Adipocyte (in vitro differentiated cells): ENCODE results near the gene CDK10.
"Not testable (repeated sequence)": the region's sequence is repeated elsewhere in the genome, so short reads cannot be mapped to it uniquely, and the experiment has no call there.

Experiments used
- DNase-seq: peaks from one replicate; pipeline ENCODE4 v3.0.0-alpha.2; 2015; ENCODE audit warnings: low read depth
- H3K27me3 ChIP-seq: replicated peaks from 2 replicates; pipeline ENCODE4 v1.7.0; 2013; ENCODE audit warnings: mild to moderate bottlenecking, low read length, moderate library complexity; ENCODE audit not compliant: control insufficient read depth, insufficient read depth
- H3K36me3 ChIP-seq: 2 replicates; pipeline ENCODE4 v1.7.0; 2013; ENCODE audit warnings: low read length, mild to moderate bottlenecking, moderate library complexity; ENCODE audit not compliant: control insufficient read depth, insufficient read depth, severe bottlenecking
- H3K4me1 ChIP-seq: 2 replicates; pipeline ENCODE4 v1.7.0; 2013; ENCODE audit warnings: mild to moderate bottlenecking, low read length, moderate library complexity; ENCODE audit not compliant: control insufficient read depth, insufficient read depth
- H3K4me3 ChIP-seq: 2 replicates; pipeline ENCODE4 v1.7.0; 2013; ENCODE audit warnings: mild to moderate bottlenecking, low read length, moderate library complexity
- H3K9ac ChIP-seq: 2 replicates; pipeline ENCODE4 v1.7.0; 2013; ENCODE audit warnings: mild to moderate bottlenecking, low read length, moderate library complexity
- H3K9me3 ChIP-seq: 2 replicates; pipeline ENCODE4 v1.7.0; 2013; ENCODE audit warnings: mild to moderate bottlenecking, low read length, moderate library complexity; ENCODE audit not compliant: control insufficient read depth

CDK10 gene

GRCh38 chr16:89668790-89669158 is 17.7 kb upstream of the CDK10 start:
- no peaks in the 10 kb centered on the region for H3K9me3 ChIP-seq
- H3K27me3 ChIP-seq = no peaks in the 10 kb centered on the region
- DNase-seq = no peak
- H3K36me3 ChIP-seq = no peaks in the 10 kb centered on the region
- no peak overlapping the region for H3K9ac ChIP-seq
- H3K4me3 ChIP-seq = no peak overlapping the region
- H3K4me1 ChIP-seq = peaks cover 11% of the 10 kb centered on the region

- Histone ChIP-seq H3K4me1 (peaks cover 11% of the 10 kb centered on the region), H3K9me3 (no peaks in the 10 kb centered on the region), H3K36me3 (no peaks in the 10 kb centered on the region), H3K9ac (no peak overlapping the region), H3K27me3 (no peaks in the 10 kb centered on the region), H3K4me3 (no peak overlapping the region)
- DNase-seq = no peak
Observed at GRCh38 chr16:89669755-89670154, 16.7 kb upstream of the CDK10 start.

GRCh38 chr16:89670496-89671431 is 15.7 kb upstream of the CDK10 start:
- peak; percentile 43 for DNase-seq
- H3K9me3 ChIP-seq = no peaks in the 10 kb centered on the region
- no peak overlapping the region for H3K4me3 ChIP-seq
- H3K4me1 ChIP-seq = peaks cover 11% of the 10 kb centered on the region
- no peaks in the 10 kb centered on the region for H3K36me3 ChIP-seq
- H3K9ac ChIP-seq = peak overlapping the region; percentile 42
- no peaks in the 10 kb centered on the region for H3K27me3 ChIP-seq

DNA sequence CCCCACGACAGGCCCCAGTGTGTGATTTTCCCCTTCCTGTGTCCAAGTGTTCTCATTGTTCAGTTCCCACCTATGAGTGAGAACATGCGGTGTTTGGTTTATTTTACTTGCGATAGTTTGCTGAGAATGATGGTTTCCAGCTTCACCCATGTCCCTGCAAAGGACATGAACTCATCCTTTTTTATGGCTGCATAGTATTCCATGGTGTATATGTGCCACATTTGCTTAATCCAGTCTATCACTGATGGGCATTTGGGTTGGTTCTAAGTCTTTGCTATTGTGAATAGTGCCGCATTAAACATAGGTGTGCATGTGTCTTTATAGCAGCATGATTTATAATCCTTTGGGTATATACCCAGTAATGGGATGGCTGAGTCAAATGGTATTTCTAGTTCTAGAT is 14.9 kb upstream of the CDK10 start:
- not testable (repeated sequence) for H3K27me3 ChIP-seq, H3K36me3 ChIP-seq, DNase-seq, H3K9ac ChIP-seq, H3K4me3 ChIP-seq, H3K9me3 ChIP-seq
- peaks cover 11% of the 10 kb centered on the region for H3K4me1 ChIP-seq

DNA sequence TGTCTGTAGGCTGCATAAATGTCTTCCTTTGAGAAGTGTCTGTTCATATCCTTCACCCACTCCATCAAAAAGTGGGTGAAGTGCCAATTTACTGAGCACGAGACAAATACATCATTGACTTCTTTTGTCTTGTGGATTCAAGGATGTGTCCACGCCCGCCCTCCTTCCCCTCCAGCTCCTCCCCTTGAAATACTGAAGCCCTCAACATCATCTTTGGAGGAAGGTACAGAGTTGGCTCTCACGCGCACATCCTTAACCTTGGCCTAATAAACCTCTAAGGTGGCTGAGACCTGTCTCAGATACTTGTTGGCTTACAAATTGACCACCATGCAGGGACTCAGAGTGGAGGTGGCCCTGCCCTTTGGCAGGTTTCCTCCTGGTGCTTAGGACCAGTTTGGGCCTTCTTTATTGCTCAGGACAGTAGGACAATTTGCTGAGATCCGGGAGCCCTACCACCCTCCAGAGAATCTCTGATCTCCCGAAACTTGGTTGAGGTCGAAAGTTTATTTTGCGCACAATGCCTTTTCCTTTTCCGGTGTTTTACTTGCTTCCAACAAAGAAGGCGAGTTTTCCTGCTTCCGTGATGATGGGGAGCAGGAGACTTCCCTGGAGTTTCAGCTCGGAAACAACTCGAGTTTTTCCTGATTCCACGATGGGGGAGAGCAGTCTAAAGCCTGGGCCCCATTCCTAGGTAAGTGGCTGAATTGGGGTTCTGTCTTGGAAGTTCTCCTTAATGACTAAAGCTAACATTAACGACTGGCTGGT is 14.1 kb upstream of the CDK10 start:
- H3K27me3 ChIP-seq = no peaks in the 10 kb centered on the region
- no peak overlapping the region for H3K9ac ChIP-seq
- H3K4me3 ChIP-seq = no peak overlapping the region
- no peak for DNase-seq
- H3K9me3 ChIP-seq = no peaks in the 10 kb centered on the region
- H3K36me3 ChIP-seq = no peaks in the 10 kb centered on the region
- H3K4me1 ChIP-seq = peaks cover 11% of the 10 kb centered on the region

DNA sequence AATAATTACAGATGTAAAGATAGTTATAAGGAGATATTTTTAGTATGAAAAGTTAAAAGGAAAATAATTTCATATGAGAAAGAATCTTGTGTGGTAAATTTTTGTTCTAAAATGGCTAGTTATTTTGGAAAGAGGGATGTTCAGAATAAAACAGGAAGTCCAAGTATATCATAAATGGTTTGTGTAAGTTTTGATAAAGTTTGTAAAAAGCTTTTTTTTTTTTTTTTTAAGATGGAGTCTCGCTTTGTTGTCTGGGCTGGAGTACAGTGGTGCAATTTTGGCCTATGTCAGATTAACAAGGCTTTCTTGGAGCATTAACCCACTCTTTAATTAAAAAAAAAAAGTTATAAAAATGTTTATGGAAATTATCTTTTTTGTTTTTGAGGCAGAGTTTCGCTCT is 8.2 kb upstream of the CDK10 start:
- no peak for DNase-seq
- Histone ChIP-seq H3K9ac (no peak overlapping the region), H3K36me3 (no peaks in the 10 kb centered on the region), H3K9me3 (no peaks in the 10 kb centered on the region), H3K4me1 (no peaks in the 10 kb centered on the region), H3K27me3 (no peaks in the 10 kb centered on the region), H3K4me3 (no peak overlapping the region)

DNA sequence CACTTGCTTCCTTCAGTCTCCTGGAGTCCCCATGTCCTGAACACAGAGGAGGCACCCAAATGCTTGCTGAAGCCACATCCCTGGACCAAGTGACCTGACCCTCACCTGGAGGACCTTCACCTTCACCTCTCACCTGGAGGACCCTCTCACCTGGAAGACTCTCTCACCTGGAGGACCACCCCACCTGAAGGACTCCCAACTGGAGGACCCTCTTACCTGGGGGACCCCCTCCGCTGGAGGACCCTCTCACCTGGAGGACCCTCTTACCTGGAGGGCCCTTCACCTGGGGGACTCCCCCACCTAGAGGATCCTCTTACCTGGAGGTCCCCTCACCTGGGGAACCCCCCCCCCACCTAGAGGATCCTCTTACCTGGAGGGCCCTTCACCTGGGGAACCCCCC is 573 bp upstream of the CDK10 start:
- Histone ChIP-seq H3K9me3 (no peaks in the 10 kb centered on the region), H3K27me3 (no peaks in the 10 kb centered on the region), H3K4me1 (peaks cover 9% of the 10 kb centered on the region), H3K36me3 (peaks cover 5% of the 10 kb centered on the region), H3K9ac (no peak overlapping the region), H3K4me3 (no peak overlapping the region)
- DNase-seq = no peak

- H3K36me3 ChIP-seq = peaks cover 16% of the 10 kb centered on the region
- peaks cover 9% of the 10 kb centered on the region for H3K4me1 ChIP-seq
- no peaks in the 10 kb centered on the region for H3K27me3 ChIP-seq
- DNase-seq = peak; percentile 45
- no peaks in the 10 kb centered on the region for H3K9me3 ChIP-seq
- peak overlapping the region; percentile 95 for H3K4me3 ChIP-seq
- H3K9ac ChIP-seq = peak overlapping the region; percentile 95
Observed at GRCh38 chr16:89687092-89687940, 827 bp downstream of the CDK10 start.

- DNase-seq = no peak
- no peak overlapping the region for H3K9ac ChIP-seq
- H3K27me3 ChIP-seq = no peaks in the 10 kb centered on the region
- H3K36me3 ChIP-seq = peaks cover 22% of the 10 kb centered on the region
- H3K9me3 ChIP-seq = no peaks in the 10 kb centered on the region
- H3K4me3 ChIP-seq = no peak overlapping the region
- H3K4me1 ChIP-seq = peaks cover 9% of the 10 kb centered on the region
Observed at GRCh38 chr16:89688395-89688794, 1.9 kb downstream of the CDK10 start.

- Histone ChIP-seq H3K4me1 (peaks cover 9% of the 10 kb centered on the region), H3K36me3 (peaks cover 30% of the 10 kb centered on the region), H3K9me3 (no peaks in the 10 kb centered on the region), H3K27me3 (no peaks in the 10 kb centered on the region), H3K9ac (no peak overlapping the region), H3K4me3 (no peak overlapping the region)
- DNase-seq = no peak
Observed at GRCh38 chr16:89689142-89689541, 2.7 kb downstream of the CDK10 start.

DNA sequence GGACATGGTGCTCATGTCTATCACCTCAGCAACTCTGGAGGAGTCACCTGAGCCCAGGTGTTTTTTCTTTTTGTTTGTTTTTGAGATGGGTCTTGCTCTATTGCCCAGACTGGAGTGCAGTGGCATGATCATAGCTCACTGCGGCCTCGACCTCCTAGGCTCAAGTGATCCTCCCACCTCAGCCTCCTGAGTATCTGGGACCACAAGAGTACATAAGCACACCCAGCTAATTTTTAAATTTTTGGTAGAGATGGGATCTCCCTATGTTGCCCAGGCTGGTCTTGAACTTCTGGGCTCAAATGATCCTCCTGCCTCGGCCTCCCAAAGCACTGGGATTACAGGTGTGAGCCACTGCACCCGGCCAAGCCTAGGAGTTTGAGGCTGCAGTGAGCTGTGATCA is 3.1 kb downstream of the CDK10 start:
- H3K9me3 ChIP-seq, H3K27me3 ChIP-seq, H3K4me3 ChIP-seq, DNase-seq, H3K9ac ChIP-seq, H3K4me1 ChIP-seq: not testable (repeated sequence)
- H3K36me3 ChIP-seq = peaks cover 34% of the 10 kb centered on the region
